ENCODE measurements around the gene ORM2.

Gene ORM2

GRCh38 chr9:114378883-114379282, 49.2 kb downstream of the ORM2 start:
- TF ChIP-seq CTCF (conservative IDR thresholded peaks at IDR 0.05; ENCODE audit: control insufficient read depth, insufficient read depth, low read depth, low read length), result no peak
- no peak overlapping the region for H3K4me3 ChIP-seq (ENCODE audit: control insufficient read depth, low read depth, low read length)
- no peak for DNase-seq (ENCODE audit: low read depth)
